Measurements from ENCODE around the gene CGREF1. TPM values are rescaled to one million over a fixed set of nuclear protein-coding genes. Genes with fewer than 3 reads are reported as not detected.

Gene CGREF1, protein sequence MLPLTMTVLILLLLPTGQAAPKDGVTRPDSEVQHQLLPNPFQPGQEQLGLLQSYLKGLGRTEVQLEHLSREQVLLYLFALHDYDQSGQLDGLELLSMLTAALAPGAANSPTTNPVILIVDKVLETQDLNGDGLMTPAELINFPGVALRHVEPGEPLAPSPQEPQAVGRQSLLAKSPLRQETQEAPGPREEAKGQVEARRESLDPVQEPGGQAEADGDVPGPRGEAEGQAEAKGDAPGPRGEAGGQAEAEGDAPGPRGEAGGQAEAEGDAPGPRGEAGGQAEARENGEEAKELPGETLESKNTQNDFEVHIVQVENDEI
- total RNA-seq (10 to 100 TPM in 5 of 7 donors, 1 to 10 TPM in 2; 7.9 to 23.9 (median 17.6) TPM), polyA plus RNA-seq (1 to 10 TPM; 7.9 to 9.5 TPM)
- long read RNA-seq, donor 1, partial matches to known transcripts, result 0 of 4 reads
- long read RNA-seq, donor 1, other reads (novel, unspliced or antisense), result 4 of 4 reads
- long read RNA-seq, donor 2, result 0 reads
- long read RNA-seq, donor 3, partial matches to known transcripts, result 0 of 15 reads
- long read RNA-seq, donor 3, other reads (novel, unspliced or antisense), result 15 of 15 reads

GRCh38 chr2:27118525-27119329, at the start of gene CGREF1:
Gene CGREF1, minus strand, starts transcription at chr2:27119128. Its CDS starts 14,762 bp downstream, at chr2:27104366.
- WGBS, 3 donors, result 1% methylated on average over 45 to 84 of the region's 84 CpGs
- no peaks in the 10 kb centered on the region for H3K9me3 ChIP-seq
- peaks cover 4% of the 10 kb centered on the region for H3K4me1 ChIP-seq (ENCODE audit: insufficient read depth)
- intact Hi-C loops (cut with DNase I), result no loop called here
- no peaks in the 10 kb centered on the region for H3K36me3 ChIP-seq
- no peak for TF ChIP-seq EP300 (IDR thresholded peaks at IDR 0.05)
- no peak for TF ChIP-seq CTCF (IDR thresholded peaks at IDR 0.05)
- TF ChIP-seq POLR2A (IDR thresholded peaks at IDR 0.05), result no peak
- H3K27ac ChIP-seq, result no peak within 1 kb of the TSS
- peak in 2 of 5 donors; percentile 42 to 58 for DNase-seq
- H3K27me3 ChIP-seq, result no peaks in the 10 kb centered on the region
- peak within 1 kb of the TSS; percentile 42 for H3K4me3 ChIP-seq

GRCh38 chr2:27164960-27165763, 46.2 kb upstream of the CGREF1 start:
- Histone ChIP-seq H3K4me1 (ENCODE audit: insufficient read depth) (peaks cover 1% of the 10 kb centered on the region), H3K27ac (no peak overlapping the region), H3K9me3 (no peaks in the 10 kb centered on the region), H3K27me3 (no peaks in the 10 kb centered on the region), H3K36me3 (no peaks in the 10 kb centered on the region), H3K4me3 (no peak overlapping the region)
- intact Hi-C loops (cut with DNase I), result no loop called here
- DNase-seq, result no peak
- 90 to 91% (median 91%) methylated on average over 8 of the region's 8 CpGs for WGBS, 3 donors
- TF ChIP-seq CTCF (IDR thresholded peaks at IDR 0.05), result no peak
- no peak for TF ChIP-seq POLR2A (IDR thresholded peaks at IDR 0.05)
- no peak for TF ChIP-seq EP300 (IDR thresholded peaks at IDR 0.05)

- TF ChIP-seq CTCF (IDR thresholded peaks at IDR 0.05) (no peak), POLR2A (IDR thresholded peaks at IDR 0.05) (no peak), EP300 (IDR thresholded peaks at IDR 0.05) (no peak)
- Histone ChIP-seq H3K27me3 (no peaks in the 10 kb centered on the region), H3K4me3 (no peak overlapping the region), H3K9me3 (no peaks in the 10 kb centered on the region), H3K4me1 (ENCODE audit: insufficient read depth) (peaks cover 6% of the 10 kb centered on the region), H3K27ac (no peak overlapping the region), H3K36me3 (no peaks in the 10 kb centered on the region)
- no peak for DNase-seq
- WGBS, 3 donors, result 57 to 71% (median 63%) methylated on average over 15 of the region's 15 CpGs
- intact Hi-C loops (cut with DNase I), result no loop called here
Measured at GRCh38 chr2:27162151-27163121, 43.5 kb upstream of the CGREF1 start.
